ENCODE results near the gene GHDC.
A peak's percentile ranks its signal among the peaks of the same experiment; 100 is the strongest.
"Not testable (repeated sequence)": the region's sequence is repeated elsewhere in the genome, so short reads cannot be mapped to it uniquely, and the experiment has no call there.

Gene GHDC

GRCh38 chr17:42193969-42194899 lies at the start of gene GHDC:
TSS of gene GHDC (minus strand) at chr17:42194494. CDS start at chr17:42193581, 913 bp downstream.
- peak; percentile 86 for DNase-seq

GRCh38 chr17:42243493-42243982 lies 49.2 kb upstream of the GHDC start:
- DNase-seq, result no peak

- DNase-seq, result no peak
Measured at GRCh38 chr17:42241871-42242270, 47.6 kb upstream of the GHDC start.

- DNase-seq, result not testable (repeated sequence)
Measured at GRCh38 chr17:42240863-42241262, 46.6 kb upstream of the GHDC start.

- DNase-seq, result no peak
Measured at GRCh38 chr17:42240201-42240600, 45.9 kb upstream of the GHDC start.

GRCh38 chr17:42239576-42239975 lies 45.3 kb upstream of the GHDC start:
- not testable (repeated sequence) for DNase-seq

DNA sequence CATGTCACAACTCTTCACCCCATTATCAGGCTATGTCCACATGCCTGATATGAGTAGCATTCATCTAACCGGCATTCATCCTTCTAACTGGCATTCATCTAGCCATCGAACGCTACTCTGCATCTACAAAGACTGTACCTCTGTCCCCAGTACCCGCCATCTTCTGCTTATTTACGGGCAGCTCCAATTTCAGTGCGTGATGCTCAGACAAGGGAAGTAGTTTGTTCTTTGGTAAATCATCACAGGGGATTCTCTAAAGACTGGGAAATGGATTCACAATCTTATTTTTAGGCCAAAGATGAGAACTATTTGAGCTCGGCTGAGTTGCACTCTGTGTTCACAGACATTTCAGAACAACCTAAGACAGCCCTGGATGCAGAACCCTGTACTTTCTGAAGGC lies 42.5 kb upstream of the GHDC start:
- DNase-seq, result no peak

- no peak for DNase-seq
Measured at GRCh38 chr17:42233994-42234393, 39.7 kb upstream of the GHDC start.

DNA sequence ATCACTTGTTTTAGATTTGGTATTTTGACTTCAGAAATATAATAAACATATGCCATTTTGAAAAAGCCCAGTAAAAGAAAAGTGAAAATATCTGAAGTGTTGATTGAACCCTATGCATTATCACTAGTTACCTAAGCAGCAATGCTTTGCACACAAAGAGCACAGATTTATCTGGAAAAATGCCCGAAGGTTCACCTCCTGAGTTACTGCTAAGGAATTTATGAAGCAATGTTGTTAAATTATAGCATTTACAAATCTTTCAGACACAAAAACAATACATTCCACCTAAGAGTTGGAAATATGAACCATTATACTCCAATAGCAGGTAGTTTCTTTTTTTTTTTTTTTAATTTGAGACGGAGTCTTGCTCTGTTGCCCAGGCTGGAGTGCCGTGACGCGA lies 38.9 kb upstream of the GHDC start:
- DNase-seq, result no peak

- no peak for DNase-seq
Measured at GRCh38 chr17:42230225-42230624, 35.9 kb upstream of the GHDC start.

- DNase-seq, result no peak
Measured at GRCh38 chr17:42227849-42228700, 33.8 kb upstream of the GHDC start.

GRCh38 chr17:42225646-42226045 lies 31.4 kb upstream of the GHDC start:
- no peak for DNase-seq

DNA sequence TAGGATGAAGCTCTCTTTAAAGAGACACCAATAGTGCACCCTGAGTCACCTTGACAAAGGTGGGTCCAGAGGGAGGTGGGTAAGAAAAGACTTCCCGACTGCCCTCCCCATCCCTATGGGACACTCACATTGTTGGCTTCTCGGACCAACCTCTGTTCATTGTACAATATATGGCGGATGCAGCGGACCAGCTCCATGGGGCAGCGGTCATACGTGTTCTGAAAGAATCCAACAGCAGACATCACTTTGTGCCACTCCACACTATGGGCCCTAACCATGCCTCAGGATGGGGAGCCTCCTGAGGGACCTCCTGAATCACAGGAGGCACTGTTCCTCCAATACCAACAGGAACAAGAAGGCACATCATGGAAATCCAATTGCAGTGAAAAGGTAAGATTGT lies 30.4 kb upstream of the GHDC start:
- DNase-seq, result no peak

- peak; percentile 32 for DNase-seq
Measured at GRCh38 chr17:42221886-42222745, 27.8 kb upstream of the GHDC start.

GRCh38 chr17:42219280-42219679 lies 25.0 kb upstream of the GHDC start:
- DNase-seq, result not testable (repeated sequence)

- DNase-seq, result no peak
Measured at GRCh38 chr17:42214156-42214555, 19.9 kb upstream of the GHDC start.

GRCh38 chr17:42212382-42212781 lies 18.1 kb upstream of the GHDC start:
- no peak for DNase-seq

- DNase-seq, result peak; percentile 83
Measured at GRCh38 chr17:42211921-42212341, 17.6 kb upstream of the GHDC start.

DNA sequence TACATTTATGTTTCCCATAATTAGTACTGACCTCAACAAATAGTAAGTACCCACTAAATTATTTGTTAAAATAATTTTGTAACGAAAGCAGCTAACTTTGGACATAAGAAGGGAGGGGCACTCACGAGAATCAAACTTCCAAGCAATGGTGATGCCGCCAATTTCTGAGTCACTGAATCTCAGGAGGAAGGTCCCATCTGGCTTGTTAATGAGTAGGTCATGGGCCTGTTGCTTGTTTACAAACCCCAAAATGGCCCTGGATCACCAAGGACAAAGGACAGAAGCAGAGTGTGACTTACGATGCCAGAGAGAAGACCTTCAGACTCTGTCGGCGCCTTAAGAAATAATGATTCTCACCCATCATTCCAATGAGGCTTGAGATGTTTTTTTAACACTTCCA lies 15.8 kb upstream of the GHDC start:
- no peak for DNase-seq

DNA sequence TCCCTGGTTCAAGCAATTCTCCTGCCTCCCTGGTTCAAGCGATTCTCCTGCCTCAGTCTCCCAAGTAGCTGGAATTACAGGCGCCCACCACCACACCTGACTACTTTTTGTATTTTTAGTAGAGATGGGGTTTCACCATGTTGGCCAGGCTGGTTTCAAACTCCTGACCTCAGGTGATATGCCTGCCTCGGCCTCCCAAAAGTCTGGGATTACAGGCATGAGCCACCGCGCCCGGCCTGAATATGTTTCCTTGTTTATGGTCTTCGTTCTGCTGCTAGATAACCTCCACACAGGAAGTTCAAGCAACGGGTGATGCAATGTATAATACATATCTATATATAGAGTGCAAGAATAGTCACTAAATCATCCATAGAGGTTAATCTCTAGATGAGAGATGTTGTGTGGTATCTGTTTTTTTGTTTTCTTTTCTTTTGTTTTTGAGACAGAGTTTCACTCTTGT lies 11.9 kb upstream of the GHDC start:
- DNase-seq, result not testable (repeated sequence)

DNA sequence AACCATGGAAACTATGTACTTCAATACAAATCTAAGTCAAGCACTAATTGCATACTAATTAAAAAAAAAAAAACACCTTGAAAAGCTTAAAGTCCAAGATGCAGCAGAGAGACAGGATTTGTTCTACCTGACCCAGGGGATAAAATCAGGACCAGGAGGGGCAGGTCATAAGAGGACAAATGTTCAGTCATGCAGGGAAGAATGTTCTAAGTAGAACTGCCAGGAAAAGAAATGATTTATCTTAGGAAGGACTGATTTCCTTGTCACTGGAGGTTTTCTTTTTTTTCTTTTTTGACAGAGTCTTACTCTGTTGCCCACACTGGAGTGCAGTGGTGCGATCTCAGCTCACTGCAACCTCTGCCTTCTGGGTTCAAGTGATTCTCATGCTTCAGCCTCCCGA lies 9.1 kb upstream of the GHDC start:
- no peak for DNase-seq

DNA sequence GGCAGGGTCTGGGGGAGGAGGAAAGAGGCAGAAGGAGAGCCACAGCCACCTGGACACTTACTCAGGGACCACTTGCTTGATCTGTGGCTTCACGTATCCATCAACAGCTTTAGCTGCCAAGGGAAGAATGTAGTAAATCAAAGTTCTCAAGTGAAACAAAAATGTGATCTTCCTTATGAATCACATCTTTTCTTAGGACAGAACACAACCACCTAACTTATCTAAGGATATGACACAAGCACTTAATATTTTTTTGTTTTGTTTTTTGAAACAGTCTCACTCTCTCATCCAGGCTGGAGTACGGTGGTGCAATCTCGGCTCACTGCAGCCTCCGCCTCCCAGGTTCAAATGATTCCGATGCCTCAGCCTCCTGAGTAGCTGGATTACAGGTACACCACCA lies 8.4 kb upstream of the GHDC start:
- DNase-seq, result no peak

Data from right hindlimb (tissue), 1 donor.